Caco-2 (cell line): ENCODE results near the gene PRXL2A. TPM values are rescaled to one million over a fixed set of nuclear protein-coding genes. Genes with fewer than 3 reads are reported as not detected.

Experiments used
- BruUV-seq: library from RNA; stranded (reverse); fragments of 400-500 nt; replicated peaks from 2 replicates; lab custom pipeline; 2021; lab: Mats Ljungman, UMichigan
- CTCF ChIA-PET: fragments of 300-600 bp; sonication (Branson Sonifier 250); formaldehyde crosslinking; loops from one replicate; lab custom pipeline; 2022; ENCODE audit warnings: antibody characterized with exemption; lab: Charles Lee
- POLR2A ChIA-PET: fragments of 300-600 bp; sonication (Branson Sonifier 250); formaldehyde crosslinking; loops from one replicate; lab custom pipeline; 2022; ENCODE audit warnings: antibody characterized with exemption; lab: Charles Lee
- DNase-seq, 2 experiments: peaks; one replicate each; pipeline versions ENCODE4 v3.0.0 to v3.0.0-alpha.2; 2020 to 2022
- H3K27me3 ChIP-seq: replicated peaks from 2 replicates; pipeline ENCODE4 v1.6.0; 2011; ENCODE audit warnings: low read length; ENCODE audit not compliant: control insufficient read depth, insufficient read depth
- H3K36me3 ChIP-seq: 2 replicates; pipeline ENCODE4 v1.5.1; 2011; ENCODE audit warnings: low read length; ENCODE audit not compliant: control insufficient read depth, insufficient read depth
- H3K4me1 ChIP-seq: fragments of 250-450 bp; sonication (Bioruptor Pico); 2 replicates; pipeline ENCODE4 v1.5.1; 2020; ENCODE audit warnings: mild to moderate bottlenecking
- H3K4me3 ChIP-seq: 2 replicates; pipeline ENCODE4 v1.5.1; 2011; ENCODE audit warnings: low read depth, mild to moderate bottlenecking, control low read depth, low read length
- H3K9me3 ChIP-seq: fragments of 250-450 bp; sonication (Bioruptor Pico); 2 replicates; pipeline ENCODE4 v1.5.1; 2020; ENCODE audit warnings: mild to moderate bottlenecking, moderate library complexity
- H3K27ac Mint-ChIP-seq: one replicate; pipeline ENCODE4 v1.8.0; 2022; ENCODE audit warnings: mixed read lengths; ENCODE audit not compliant: unreplicated experiment
- H3K27me3 Mint-ChIP-seq: one replicate; pipeline ENCODE4 v1.8.0; 2022; ENCODE audit warnings: mixed read lengths; ENCODE audit not compliant: insufficient read depth, unreplicated experiment
- H3K36me3 Mint-ChIP-seq: one replicate; pipeline ENCODE4 v1.8.0; 2022; ENCODE audit warnings: mild to moderate bottlenecking, mixed read lengths; ENCODE audit not compliant: insufficient read depth, unreplicated experiment
- H3K4me1 Mint-ChIP-seq: one replicate; pipeline ENCODE4 v1.8.0; 2022; ENCODE audit warnings: low read depth, mixed read lengths; ENCODE audit not compliant: unreplicated experiment
- H3K4me3 Mint-ChIP-seq: one replicate; pipeline ENCODE4 v1.8.0; 2022; ENCODE audit warnings: mild to moderate bottlenecking, moderate library complexity, mixed read lengths; ENCODE audit not compliant: unreplicated experiment
- H3K9me3 Mint-ChIP-seq: one replicate; pipeline ENCODE4 v1.8.0; 2022; ENCODE audit warnings: mixed read lengths; ENCODE audit not compliant: unreplicated experiment
- intact Hi-C: fragments of 100-400 bp; cut with micrococcal nuclease; formaldehyde crosslinking; loops from one replicate; pipeline ENCODE4 v1.10.0; 2022; ENCODE audit not compliant: unreplicated experiment
- total RNA-seq: library from RNA; stranded (reverse); gene quantifications from 2 replicates; pipeline ENCODE4 v1.2.3, GENCODE V29; 2022
- TF ChIP-seq, protein P1 (sequence below), 2 experiments: fragments of 200-600 bp in 1 of 2; IDR thresholded peaks; 1 replicate in 1 of 2; 2 replicates in 1 of 2; pipeline versions ENCODE4 v1.5.1 to v1.8.0; 2011 to 2022; ENCODE audit warnings: antibody characterized with exemption in 1 of 2, control low read depth in 1 of 2, inconsistent platforms in 1 of 2, low read depth in 1 of 2, low read length in 1 of 2, mild to moderate bottlenecking in 1 of 2, moderate library complexity in 1 of 2; ENCODE audit not compliant: insufficient read depth in 1 of 2, severe bottlenecking in 1 of 2, unreplicated experiment in 1 of 2

The PRXL2A gene
- total RNA-seq, 1 experiment from 2014 or later, result 88.6 TPM

DNA sequence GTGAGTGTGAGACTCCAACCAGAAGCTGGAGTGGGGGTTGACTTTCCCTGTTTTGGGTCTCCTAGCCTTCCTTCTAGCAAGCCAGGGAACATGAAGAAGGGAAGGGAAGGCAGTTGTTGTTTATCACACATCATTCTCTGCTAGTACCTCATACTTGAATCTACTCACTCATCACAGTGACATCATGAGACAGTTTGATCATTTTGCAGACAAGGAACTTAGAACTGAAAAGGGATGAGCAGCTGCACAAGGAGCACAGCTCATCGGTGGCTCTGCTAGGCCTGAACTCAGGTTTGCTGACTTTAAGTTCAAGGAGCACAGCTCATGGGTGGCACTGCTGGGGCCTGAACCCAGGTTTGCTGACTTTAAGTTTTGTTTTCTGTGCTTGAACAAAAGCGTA is 19.2 kb downstream of the PRXL2A start:
- Histone ChIP-seq H3K9me3 (no peaks in the 10 kb centered on the region), H3K36me3 (peaks cover 11% of the 10 kb centered on the region), H3K27me3 (no peaks in the 10 kb centered on the region), H3K4me3 (no peak overlapping the region), H3K4me1 (no peaks in the 10 kb centered on the region)
- no peak for DNase-seq
- no peaks in the 10 kb centered on the region for H3K27me3 Mint-ChIP-seq
- no peaks in the 10 kb centered on the region for H3K4me1 Mint-ChIP-seq
- BruUV-seq, result no TSS peak
- intact Hi-C loops, result no loop called here
- no peak overlapping the region for H3K4me3 Mint-ChIP-seq
- no peaks in the 10 kb centered on the region for H3K9me3 Mint-ChIP-seq
- H3K36me3 Mint-ChIP-seq, result peaks cover 52% of the 10 kb centered on the region
- H3K27ac Mint-ChIP-seq, result peak overlapping the region; percentile 63
- CTCF ChIA-PET, result no interaction called here
- POLR2A ChIA-PET, result no interaction called here
- TF ChIP-seq, protein P1, sequence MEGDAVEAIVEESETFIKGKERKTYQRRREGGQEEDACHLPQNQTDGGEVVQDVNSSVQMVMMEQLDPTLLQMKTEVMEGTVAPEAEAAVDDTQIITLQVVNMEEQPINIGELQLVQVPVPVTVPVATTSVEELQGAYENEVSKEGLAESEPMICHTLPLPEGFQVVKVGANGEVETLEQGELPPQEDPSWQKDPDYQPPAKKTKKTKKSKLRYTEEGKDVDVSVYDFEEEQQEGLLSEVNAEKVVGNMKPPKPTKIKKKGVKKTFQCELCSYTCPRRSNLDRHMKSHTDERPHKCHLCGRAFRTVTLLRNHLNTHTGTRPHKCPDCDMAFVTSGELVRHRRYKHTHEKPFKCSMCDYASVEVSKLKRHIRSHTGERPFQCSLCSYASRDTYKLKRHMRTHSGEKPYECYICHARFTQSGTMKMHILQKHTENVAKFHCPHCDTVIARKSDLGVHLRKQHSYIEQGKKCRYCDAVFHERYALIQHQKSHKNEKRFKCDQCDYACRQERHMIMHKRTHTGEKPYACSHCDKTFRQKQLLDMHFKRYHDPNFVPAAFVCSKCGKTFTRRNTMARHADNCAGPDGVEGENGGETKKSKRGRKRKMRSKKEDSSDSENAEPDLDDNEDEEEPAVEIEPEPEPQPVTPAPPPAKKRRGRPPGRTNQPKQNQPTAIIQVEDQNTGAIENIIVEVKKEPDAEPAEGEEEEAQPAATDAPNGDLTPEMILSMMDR (IDR thresholded peaks at IDR 0.05; ENCODE audit: insufficient read depth in 1 of 2, low read depth in 1 of 2, low read length in 1 of 2, severe bottlenecking in 1 of 2, unreplicated experiment in 1 of 2), result no peak

DNA sequence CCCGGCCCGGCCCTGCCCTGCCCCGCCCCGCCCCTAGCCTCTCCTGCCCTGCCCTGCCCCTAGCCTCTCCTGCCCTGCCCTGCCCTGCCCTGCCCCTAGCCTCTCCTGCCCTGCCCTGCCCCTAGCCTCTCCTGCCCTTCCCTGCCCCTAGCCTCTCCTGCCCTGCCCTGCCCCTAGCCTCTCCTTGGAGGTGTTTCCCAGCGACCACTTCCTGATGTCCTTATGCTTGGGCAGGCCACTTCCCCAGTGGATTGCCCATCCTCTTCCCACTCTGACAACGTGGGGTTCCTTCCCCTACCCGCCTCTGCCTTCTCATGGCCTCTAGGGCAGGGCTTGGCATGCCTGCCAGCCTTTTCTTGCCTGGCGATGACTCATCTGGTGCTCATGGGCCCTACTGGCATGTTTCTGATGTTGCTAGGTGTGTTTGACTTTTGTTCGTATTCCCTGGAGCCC is 21.2 kb downstream of the PRXL2A start:
- TF ChIP-seq, protein P1 (IDR thresholded peaks at IDR 0.05; ENCODE audit: insufficient read depth in 1 of 2, low read depth in 1 of 2, low read length in 1 of 2, severe bottlenecking in 1 of 2, unreplicated experiment in 1 of 2), result no peak
- no peaks in the 10 kb centered on the region for H3K9me3 Mint-ChIP-seq
- Histone ChIP-seq H3K9me3 (no peaks in the 10 kb centered on the region), H3K4me1 (no peaks in the 10 kb centered on the region), H3K36me3 (peaks cover 6% of the 10 kb centered on the region), H3K4me3 (no peak overlapping the region), H3K27me3 (no peaks in the 10 kb centered on the region)
- no peak overlapping the region for H3K4me3 Mint-ChIP-seq
- POLR2A ChIA-PET, result no interaction called here
- CTCF ChIA-PET, result no interaction called here
- no peaks in the 10 kb centered on the region for H3K4me1 Mint-ChIP-seq
- intact Hi-C loops, result no loop called here
- H3K36me3 Mint-ChIP-seq, result peaks cover 62% of the 10 kb centered on the region
- H3K27me3 Mint-ChIP-seq, result no peaks in the 10 kb centered on the region
- H3K27ac Mint-ChIP-seq, result no peak overlapping the region
- BruUV-seq, result no TSS peak
- no peak for DNase-seq

DNA sequence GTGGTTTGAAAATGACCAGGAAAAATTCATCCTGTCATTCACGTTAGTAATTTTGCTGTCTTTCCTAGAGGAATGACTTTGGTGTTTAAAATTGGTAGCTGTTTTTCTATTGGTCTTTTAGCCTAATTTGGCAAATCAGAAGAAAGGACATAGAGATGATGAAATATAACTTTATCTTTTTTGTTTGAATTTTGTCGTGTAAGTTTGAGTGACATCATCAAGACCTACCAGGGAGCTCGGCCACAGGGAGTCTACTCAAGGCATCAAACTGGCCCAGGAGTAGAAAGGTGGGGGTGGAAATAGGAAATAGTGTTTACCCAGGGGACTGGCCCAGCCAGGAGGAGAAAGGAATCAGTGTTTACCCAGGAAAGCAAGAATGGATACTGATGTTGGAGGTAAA is 24.8 kb downstream of the PRXL2A start:
- H3K9me3 Mint-ChIP-seq, result no peaks in the 10 kb centered on the region
- no peak overlapping the region for H3K27ac Mint-ChIP-seq
- H3K36me3 Mint-ChIP-seq, result peaks cover 48% of the 10 kb centered on the region
- no peak for DNase-seq
- Histone ChIP-seq H3K4me1 (no peaks in the 10 kb centered on the region), H3K4me3 (no peak overlapping the region), H3K36me3 (peaks cover under 1% of the 10 kb centered on the region; the same call in 1 of the 2 replicates), H3K9me3 (no peaks in the 10 kb centered on the region), H3K27me3 (no peaks in the 10 kb centered on the region)
- ChIA-PET POLR2A (no interaction called here), CTCF (no interaction called here)
- no peaks in the 10 kb centered on the region for H3K4me1 Mint-ChIP-seq
- no peaks in the 10 kb centered on the region for H3K27me3 Mint-ChIP-seq
- BruUV-seq, result no TSS peak
- H3K4me3 Mint-ChIP-seq, result no peak overlapping the region
- intact Hi-C loops, result no loop called here
- TF ChIP-seq, protein P1 (IDR thresholded peaks at IDR 0.05; ENCODE audit: insufficient read depth in 1 of 2, low read depth in 1 of 2, low read length in 1 of 2, severe bottlenecking in 1 of 2, unreplicated experiment in 1 of 2), result no peak
